OCI-LY3 (cell line): ENCODE results near the gene HSPB2.

Experiments
- EZH2phosphoT487 ChIP-seq: fragments of 200-600 bp; shearing (Covaris generic); IDR thresholded peaks from 2 replicates; pipeline ENCODE4 v1.6.1; 2018; ENCODE audit warnings: antibody characterized with exemption, mixed run types, low read depth
- TF ChIP-seq, protein P1 (sequence below): fragments of 200-600, 300-600 bp; sonication (generic); IDR thresholded peaks from 2 replicates; pipeline ENCODE4 v1.5.1; 2014; ENCODE audit warnings: antibody characterized with exemption, low read length, low read depth

- TF ChIP-seq EZH2phosphoT487, result no peak
- TF ChIP-seq, protein P1, sequence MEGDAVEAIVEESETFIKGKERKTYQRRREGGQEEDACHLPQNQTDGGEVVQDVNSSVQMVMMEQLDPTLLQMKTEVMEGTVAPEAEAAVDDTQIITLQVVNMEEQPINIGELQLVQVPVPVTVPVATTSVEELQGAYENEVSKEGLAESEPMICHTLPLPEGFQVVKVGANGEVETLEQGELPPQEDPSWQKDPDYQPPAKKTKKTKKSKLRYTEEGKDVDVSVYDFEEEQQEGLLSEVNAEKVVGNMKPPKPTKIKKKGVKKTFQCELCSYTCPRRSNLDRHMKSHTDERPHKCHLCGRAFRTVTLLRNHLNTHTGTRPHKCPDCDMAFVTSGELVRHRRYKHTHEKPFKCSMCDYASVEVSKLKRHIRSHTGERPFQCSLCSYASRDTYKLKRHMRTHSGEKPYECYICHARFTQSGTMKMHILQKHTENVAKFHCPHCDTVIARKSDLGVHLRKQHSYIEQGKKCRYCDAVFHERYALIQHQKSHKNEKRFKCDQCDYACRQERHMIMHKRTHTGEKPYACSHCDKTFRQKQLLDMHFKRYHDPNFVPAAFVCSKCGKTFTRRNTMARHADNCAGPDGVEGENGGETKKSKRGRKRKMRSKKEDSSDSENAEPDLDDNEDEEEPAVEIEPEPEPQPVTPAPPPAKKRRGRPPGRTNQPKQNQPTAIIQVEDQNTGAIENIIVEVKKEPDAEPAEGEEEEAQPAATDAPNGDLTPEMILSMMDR, result no peak
Observed at GRCh38 chr11:111935317-111936039, 22.9 kb downstream of the HSPB2 start.
